Measurements from ENCODE around the gene CCNG2.

The CCNG2 gene

GRCh38 chr4:77146186-77147078 lies 10.6 kb upstream of the CCNG2 start:
- DNase-seq, result no peak

- no peak for DNase-seq
These were observed 9.8 kb upstream of the CCNG2 start for GRCh38 chr4:77147079-77147782.

- no peak for DNase-seq
These were observed 8.9 kb upstream of the CCNG2 start for GRCh38 chr4:77148078-77148477.

- no peak for DNase-seq
These were observed 7.2 kb upstream of the CCNG2 start for GRCh38 chr4:77149789-77150188.

- no peak for DNase-seq
These were observed 5.8 kb upstream of the CCNG2 start for GRCh38 chr4:77151241-77151640.

- DNase-seq, result no peak
These were observed 4.6 kb upstream of the CCNG2 start for GRCh38 chr4:77152421-77152820.

GRCh38 chr4:77153006-77153405 lies 4.0 kb upstream of the CCNG2 start:
- DNase-seq, result no peak

- no peak for DNase-seq
These were observed 2.9 kb upstream of the CCNG2 start for GRCh38 chr4:77154065-77154464.

- peak in 8 of 56 donors; percentile 1 to 14 (median 5) for DNase-seq
These were observed 2.1 kb upstream of the CCNG2 start for GRCh38 chr4:77154761-77155499.

GRCh38 chr4:77155631-77156452 lies 1.2 kb upstream of the CCNG2 start:
- DNase-seq, result peak in 3 of 56 donors; percentile 7 to 31 (median 11)

GRCh38 chr4:77156533-77156911 lies 485 bp upstream of the CCNG2 start:
- peak in 55 of 56 donors; percentile 85 to 99 (median 97) for DNase-seq

- DNase-seq, result peak; percentile 24 to 90 (median 78)
These were observed 966 bp downstream of the CCNG2 start for GRCh38 chr4:77157859-77158486.

- peak in 1 of 56 donors; percentile 29 for DNase-seq
These were observed 1.5 kb downstream of the CCNG2 start for GRCh38 chr4:77158487-77158861.

- no peak for DNase-seq
These were observed 2.8 kb downstream of the CCNG2 start for GRCh38 chr4:77159806-77160205.

GRCh38 chr4:77163641-77164040 lies 6.6 kb downstream of the CCNG2 start:
- no peak for DNase-seq

- no peak for DNase-seq
These were observed 10.2 kb downstream of the CCNG2 start for GRCh38 chr4:77167173-77167572.

GRCh38 chr4:77167866-77168265 lies 10.9 kb downstream of the CCNG2 start:
- no peak for DNase-seq

GRCh38 chr4:77169481-77169880 lies 12.5 kb downstream of the CCNG2 start:
- DNase-seq, result peak in 1 of 56 donors; percentile 3

GRCh38 chr4:77170926-77171325 lies 13.9 kb downstream of the CCNG2 start:
- DNase-seq, result no peak

GRCh38 chr4:77172336-77172735 lies 15.3 kb downstream of the CCNG2 start:
- no peak for DNase-seq

- no peak for DNase-seq
These were observed 17.4 kb downstream of the CCNG2 start for GRCh38 chr4:77174426-77174825.

Data from nucleus accumbens (tissue), 56 donors.